Osteoblast (primary cell): ENCODE results near the gene TARS2. TPM values are rescaled to one million over a fixed set of nuclear protein-coding genes. Genes with fewer than 3 reads are reported as not detected.

Experiments
- DNase-seq: peaks from one replicate; pipeline ENCODE4 v3.0.0; 2011; ENCODE audit warnings: low spot score, mixed read lengths; ENCODE audit not compliant: insufficient read length; ENCODE audit errors: missing footprints
- H2AFZ ChIP-seq: 2 replicates; pipeline ENCODE4 v1.6.0; 2011; ENCODE audit warnings: mild to moderate bottlenecking, low read length
- H3K27ac ChIP-seq: 2 replicates; pipeline ENCODE4 v1.5.1; 2011; ENCODE audit warnings: mild to moderate bottlenecking, low read depth, low read length, moderate library complexity
- H3K27me3 ChIP-seq: 2 replicates; pipeline ENCODE4 v1.6.0; 2012; ENCODE audit warnings: mild to moderate bottlenecking, control low read depth, inconsistent platforms, low read length, moderate library complexity; ENCODE audit not compliant: insufficient read depth
- H3K36me3 ChIP-seq: 2 replicates; pipeline ENCODE4 v1.5.1; 2011; ENCODE audit warnings: mild to moderate bottlenecking, low read length, control low read depth, moderate library complexity; ENCODE audit not compliant: insufficient read depth
- H3K4me1 ChIP-seq: 2 replicates; pipeline ENCODE4 v1.5.1; 2011; ENCODE audit warnings: mild to moderate bottlenecking, low read length, control low read depth, moderate library complexity; ENCODE audit not compliant: insufficient read depth
- H3K4me2 ChIP-seq: 2 replicates; pipeline ENCODE4 v1.6.0; 2011; ENCODE audit warnings: mild to moderate bottlenecking, low read length; ENCODE audit not compliant: insufficient read depth
- H3K4me3 ChIP-seq: fragments of 200-600 bp; sonication (generic); 3 replicates; pipeline ENCODE4 v1.5.1; 2012; ENCODE audit warnings: mild to moderate bottlenecking, low read length, inconsistent platforms; ENCODE audit not compliant: insufficient read depth
- H3K79me2 ChIP-seq: 2 replicates; pipeline ENCODE4 v1.6.0; 2012; ENCODE audit warnings: mild to moderate bottlenecking, low read length, control low read depth, inconsistent platforms; ENCODE audit not compliant: insufficient read depth
- H3K9me3 ChIP-seq: 2 replicates; pipeline ENCODE4 v1.5.1; 2011; ENCODE audit warnings: low read depth, low read length, control low read depth
- H4K20me1 ChIP-seq: 2 replicates; pipeline ENCODE4 v1.6.0; 2012; ENCODE audit warnings: mild to moderate bottlenecking, low read length, control low read depth; ENCODE audit not compliant: insufficient read depth
- total RNA-seq: library from RNA; depleted of rRNA; stranded (reverse); fragments of >200 nt; gene quantifications from 2 replicates; pipeline ENCODE4 v1.2.3, GENCODE V29; 2012
- TF ChIP-seq, protein P1 (sequence below): IDR thresholded peaks from 2 replicates; pipeline ENCODE4 v1.5.1; 2011; ENCODE audit warnings: mild to moderate bottlenecking, low read depth, low read length, moderate library complexity; ENCODE audit errors: extremely low read depth

TARS2 gene
- total RNA-seq, 1 donor, result 10.1 TPM

DNA sequence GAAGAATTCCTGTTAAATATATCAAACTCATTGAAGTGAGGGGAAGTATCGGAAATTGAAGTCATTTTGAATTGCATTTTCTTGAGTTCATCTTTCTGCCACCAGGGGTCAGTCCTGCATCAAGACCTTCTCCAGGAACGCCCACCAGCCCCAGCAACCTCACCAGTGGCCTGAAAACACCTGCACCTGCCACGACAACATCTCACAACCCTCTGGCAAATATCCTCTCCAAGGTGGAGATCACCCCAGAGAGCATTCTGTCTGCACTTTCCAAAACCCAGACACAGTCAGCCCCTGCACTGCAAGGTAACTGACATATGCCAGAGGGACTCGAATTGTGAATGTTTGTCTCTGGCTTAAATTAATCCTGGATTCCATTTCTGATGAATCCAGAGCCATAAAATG, 22.8 kb upstream of the TARS2 start:
- no peak overlapping the region for H3K27ac ChIP-seq
- TF ChIP-seq, protein P1, sequence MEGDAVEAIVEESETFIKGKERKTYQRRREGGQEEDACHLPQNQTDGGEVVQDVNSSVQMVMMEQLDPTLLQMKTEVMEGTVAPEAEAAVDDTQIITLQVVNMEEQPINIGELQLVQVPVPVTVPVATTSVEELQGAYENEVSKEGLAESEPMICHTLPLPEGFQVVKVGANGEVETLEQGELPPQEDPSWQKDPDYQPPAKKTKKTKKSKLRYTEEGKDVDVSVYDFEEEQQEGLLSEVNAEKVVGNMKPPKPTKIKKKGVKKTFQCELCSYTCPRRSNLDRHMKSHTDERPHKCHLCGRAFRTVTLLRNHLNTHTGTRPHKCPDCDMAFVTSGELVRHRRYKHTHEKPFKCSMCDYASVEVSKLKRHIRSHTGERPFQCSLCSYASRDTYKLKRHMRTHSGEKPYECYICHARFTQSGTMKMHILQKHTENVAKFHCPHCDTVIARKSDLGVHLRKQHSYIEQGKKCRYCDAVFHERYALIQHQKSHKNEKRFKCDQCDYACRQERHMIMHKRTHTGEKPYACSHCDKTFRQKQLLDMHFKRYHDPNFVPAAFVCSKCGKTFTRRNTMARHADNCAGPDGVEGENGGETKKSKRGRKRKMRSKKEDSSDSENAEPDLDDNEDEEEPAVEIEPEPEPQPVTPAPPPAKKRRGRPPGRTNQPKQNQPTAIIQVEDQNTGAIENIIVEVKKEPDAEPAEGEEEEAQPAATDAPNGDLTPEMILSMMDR, result peak; percentile 79
- H3K9me3 ChIP-seq, result no peaks in the 10 kb centered on the region
- peak; percentile 60 for DNase-seq
- no peaks in the 10 kb centered on the region for H3K27me3 ChIP-seq
- H3K4me3 ChIP-seq, result no peak overlapping the region
- H3K4me2 ChIP-seq, result no peak overlapping the region
- peaks cover 20% of the 10 kb centered on the region for H3K36me3 ChIP-seq
- no peaks in the 10 kb centered on the region for H4K20me1 ChIP-seq
- no peaks in the 10 kb centered on the region for H3K4me1 ChIP-seq
- no peaks in the 10 kb centered on the region for H3K79me2 ChIP-seq
- no peak overlapping the region for H2AFZ ChIP-seq

DNA sequence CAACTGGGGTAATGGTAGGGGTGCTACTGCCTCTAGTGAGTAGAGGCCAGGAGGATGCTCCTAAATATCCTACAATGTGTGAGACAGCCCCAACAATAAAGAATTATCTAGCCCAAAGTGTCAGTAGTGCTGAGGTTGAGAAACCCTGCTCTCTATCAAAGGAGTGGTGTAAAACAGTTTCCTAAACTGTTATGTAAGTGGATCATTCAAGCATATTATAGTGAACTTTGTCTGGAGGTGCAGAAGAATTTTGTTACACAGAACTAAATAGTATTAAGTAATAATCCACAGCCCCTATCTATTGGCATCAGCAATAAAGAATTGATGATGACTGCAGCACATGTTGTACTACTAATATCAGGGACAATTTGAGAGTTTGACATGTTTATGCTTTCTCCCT, 20.3 kb upstream of the TARS2 start:
- TF ChIP-seq, protein P1, result no peak
- no peak overlapping the region for H2AFZ ChIP-seq
- H3K27ac ChIP-seq, result no peak overlapping the region

DNA sequence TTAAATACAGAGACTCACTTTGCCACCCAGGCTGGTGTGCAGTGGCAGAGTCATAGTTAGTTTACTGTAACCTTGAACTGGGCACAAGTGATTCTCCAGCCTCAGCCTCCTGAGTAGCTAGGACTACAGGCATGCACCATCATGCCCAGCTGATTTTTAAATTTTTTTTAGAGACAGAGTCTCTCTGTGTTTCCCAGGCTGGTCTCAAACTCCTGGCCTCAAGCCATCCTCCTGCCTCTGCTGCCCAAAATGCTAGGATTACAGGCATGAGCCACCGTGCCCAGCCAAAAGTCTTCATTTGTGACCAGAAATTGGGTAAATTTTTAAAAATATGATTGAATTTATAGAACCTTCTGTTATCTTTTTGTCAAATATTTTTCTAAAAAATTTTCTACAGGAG, 17.9 kb upstream of the TARS2 start:
- H3K9me3 ChIP-seq, result no peaks in the 10 kb centered on the region
- H3K36me3 ChIP-seq, result peaks cover 30% of the 10 kb centered on the region
- H3K4me1 ChIP-seq, result no peaks in the 10 kb centered on the region
- H3K4me2 ChIP-seq, result no peak overlapping the region
- no peak for DNase-seq
- no peaks in the 10 kb centered on the region for H4K20me1 ChIP-seq
- TF ChIP-seq, protein P1, result no peak
- H2AFZ ChIP-seq, result no peak overlapping the region
- H3K79me2 ChIP-seq, result no peaks in the 10 kb centered on the region
- no peaks in the 10 kb centered on the region for H3K27me3 ChIP-seq
- no peak overlapping the region for H3K4me3 ChIP-seq
- H3K27ac ChIP-seq, result no peak overlapping the region

More for the DNA sequence above, 20.3 kb upstream of the TARS2 start:
- no peak for DNase-seq
- Histone ChIP-seq H3K36me3 (peaks cover 22% of the 10 kb centered on the region), H3K9me3 (no peaks in the 10 kb centered on the region), H3K4me1 (no peaks in the 10 kb centered on the region), H3K4me3 (no peak overlapping the region), H4K20me1 (no peaks in the 10 kb centered on the region), H3K27me3 (no peaks in the 10 kb centered on the region), H3K4me2 (no peak overlapping the region), H3K79me2 (no peaks in the 10 kb centered on the region)

- peaks cover 27% of the 10 kb centered on the region for H3K36me3 ChIP-seq
These were observed 14.5 kb upstream of the TARS2 start for GRCh38 chr1:150472601-150473200.

More at GRCh38 chr1:150472601-150473200, 14.5 kb upstream of the TARS2 start:
- H3K4me3 ChIP-seq, result no peak overlapping the region
- DNase-seq, result no peak
- no peak overlapping the region for H3K27ac ChIP-seq
- H3K4me1 ChIP-seq, result peaks cover 10% of the 10 kb centered on the region
- no peak overlapping the region for H2AFZ ChIP-seq
- TF ChIP-seq, protein P1, result no peak
- H4K20me1 ChIP-seq, result peaks cover 4% of the 10 kb centered on the region
- H3K4me2 ChIP-seq, result no peak overlapping the region
- H3K79me2 ChIP-seq, result no peaks in the 10 kb centered on the region
- H3K9me3 ChIP-seq, result no peaks in the 10 kb centered on the region
- no peaks in the 10 kb centered on the region for H3K27me3 ChIP-seq
